ENCODE data around the gene LZTS2.
A peak's percentile ranks its signal among the peaks of the same experiment; 100 is the strongest.

LZTS2 gene

GRCh38 chr10:100984672-100985177 is 14.9 kb upstream of the LZTS2 start:
- DNase-seq (ENCODE audit: extremely low read depth, low read depth), result no peak
- TF ChIP-seq CTCF (IDR thresholded peaks at IDR 0.05; ENCODE audit: low read depth, low read length, missing control alignments), result no peak
- H3K4me3 ChIP-seq (replicated peaks; ENCODE audit: low read depth, low read length), result no peak overlapping the region

- no peak overlapping the region for H3K4me3 ChIP-seq (replicated peaks; ENCODE audit: low read depth, low read length)
- TF ChIP-seq CTCF (IDR thresholded peaks at IDR 0.05; ENCODE audit: low read depth, low read length, missing control alignments), result no peak
- no peak for DNase-seq (ENCODE audit: extremely low read depth, low read depth)
Observed at GRCh38 chr10:100985336-100985735, 14.3 kb upstream of the LZTS2 start.

GRCh38 chr10:100986623-100986951 is 13.0 kb upstream of the LZTS2 start:
- H3K4me3 ChIP-seq (replicated peaks; ENCODE audit: low read depth, low read length), result peak overlapping the region; percentile 84
- no peak for TF ChIP-seq CTCF (IDR thresholded peaks at IDR 0.05; ENCODE audit: low read depth, low read length, missing control alignments)
- DNase-seq (ENCODE audit: extremely low read depth, low read depth), result no peak

GRCh38 chr10:100986952-100987684 is 12.5 kb upstream of the LZTS2 start, which contains the start of the genes MRPL43 and TWNK:
Gene MRPL43 (minus strand): TSS chr10:100987497. CDS start chr10:100987443, 54 bp downstream.
Gene TWNK (plus strand): TSS chr10:100987543. CDS start chr10:100988211, 668 bp downstream.
- no peak for TF ChIP-seq CTCF (IDR thresholded peaks at IDR 0.05; ENCODE audit: low read depth, low read length, missing control alignments)
- peak within 1 kb of the TSS; percentile 84 for H3K4me3 ChIP-seq (replicated peaks; ENCODE audit: low read depth, low read length)
- no peak for DNase-seq (ENCODE audit: extremely low read depth, low read depth)

- TF ChIP-seq CTCF (IDR thresholded peaks at IDR 0.05; ENCODE audit: low read depth, low read length, missing control alignments), result no peak
- DNase-seq (ENCODE audit: extremely low read depth, low read depth), result no peak
- H3K4me3 ChIP-seq (replicated peaks; ENCODE audit: low read depth, low read length), result peak overlapping the region; percentile 84
Observed at GRCh38 chr10:100987685-100988049, 11.9 kb upstream of the LZTS2 start.

- no peak for TF ChIP-seq CTCF (IDR thresholded peaks at IDR 0.05; ENCODE audit: low read depth, low read length, missing control alignments)
- peak overlapping the region; percentile 84 for H3K4me3 ChIP-seq (replicated peaks; ENCODE audit: low read depth, low read length)
- DNase-seq (ENCODE audit: extremely low read depth, low read depth), result no peak
Observed at GRCh38 chr10:100988166-100988565, 11.4 kb upstream of the LZTS2 start.
